IPS DF 19.7 (cell line): ENCODE measurements around the gene ALPI.
"Not testable (repeated sequence)": the region's sequence is repeated elsewhere in the genome, so short reads cannot be mapped to it uniquely, and the experiment has no call there.

Experiments
- DNase-seq: peaks from one replicate; pipeline ENCODE4 v3.0.0-alpha.2; 2013; ENCODE audit warnings: low read depth, low spot score

Gene ALPI

GRCh38 chr2:232420463-232421188 lies 35.3 kb upstream of the ALPI start:
- no peak for DNase-seq

DNA sequence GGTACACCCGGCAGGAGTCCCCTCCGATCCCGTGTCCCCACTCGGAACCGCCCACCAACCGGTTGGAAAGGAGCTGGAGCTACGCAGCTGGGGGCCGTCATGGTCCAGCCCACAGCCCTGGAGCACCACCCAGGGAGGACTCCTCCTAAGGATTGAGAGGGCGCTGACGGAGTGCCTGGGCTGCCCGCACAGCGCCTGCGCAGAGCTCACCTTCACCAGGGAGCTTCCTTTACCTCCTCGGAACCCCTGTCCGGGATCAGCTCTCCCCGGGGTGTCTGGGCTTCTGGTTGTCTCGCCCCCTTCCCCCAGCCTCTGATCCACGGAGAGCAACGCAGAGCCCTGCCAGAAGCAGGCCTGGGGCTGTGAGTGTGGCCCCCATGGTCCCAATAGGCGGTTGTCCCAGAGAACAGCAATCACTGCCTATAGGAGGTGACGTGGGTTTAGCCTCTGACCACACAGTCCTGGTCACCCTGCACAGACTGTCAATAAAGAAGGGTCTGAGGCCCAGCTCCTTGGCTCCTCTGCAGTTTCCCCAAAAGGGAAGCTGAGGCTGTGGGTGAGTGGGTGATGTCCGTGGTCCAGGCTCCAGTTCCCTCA lies 34.7 kb upstream of the ALPI start:
- no peak for DNase-seq

DNA sequence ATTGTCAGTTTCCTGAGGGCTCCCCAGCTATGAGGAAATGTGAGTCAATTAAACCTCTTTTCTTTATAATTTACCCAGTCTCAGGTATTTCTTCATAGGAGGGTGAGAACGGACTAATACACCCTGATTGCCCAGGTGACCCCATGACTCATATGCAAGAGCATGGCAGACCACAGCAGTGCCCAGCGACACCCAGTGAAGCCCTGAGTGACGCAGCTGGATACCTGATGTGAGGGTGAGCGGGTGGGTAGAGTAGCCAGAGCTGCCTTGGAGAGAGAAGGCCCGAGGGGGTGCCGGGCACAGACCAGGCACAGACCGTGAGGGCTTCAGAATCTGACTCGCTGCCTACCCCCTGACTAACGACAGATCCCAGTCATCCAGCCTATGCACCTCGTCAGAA lies 33.9 kb upstream of the ALPI start:
- no peak for DNase-seq

DNA sequence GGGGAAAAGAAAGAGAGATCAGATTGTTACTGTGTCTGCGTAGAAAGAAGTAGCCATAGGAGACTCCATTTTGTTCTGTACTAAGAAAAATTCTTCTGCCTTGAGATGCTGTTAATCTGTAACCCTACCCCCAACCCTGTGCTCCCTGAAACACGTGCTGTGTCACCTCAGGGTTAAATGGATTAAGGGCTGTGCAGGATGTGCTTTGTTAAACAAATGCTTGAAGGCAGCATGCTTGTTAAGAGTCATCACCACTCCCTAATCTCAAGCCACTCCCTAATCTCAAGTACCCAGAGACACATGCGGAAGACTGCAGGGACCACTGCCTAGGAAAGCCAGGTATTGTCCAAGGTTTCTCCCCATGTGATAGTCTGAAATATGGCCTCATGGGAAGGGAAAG lies 33.0 kb upstream of the ALPI start:
- peak; percentile 63 for DNase-seq

GRCh38 chr2:232423407-232423806 lies 32.5 kb upstream of the ALPI start:
- DNase-seq, result not testable (repeated sequence)

- no peak for DNase-seq
These were observed 24.0 kb upstream of the ALPI start for GRCh38 chr2:232431705-232432590.

- DNase-seq, result no peak
These were observed 23.3 kb upstream of the ALPI start for GRCh38 chr2:232432598-232433184.

DNA sequence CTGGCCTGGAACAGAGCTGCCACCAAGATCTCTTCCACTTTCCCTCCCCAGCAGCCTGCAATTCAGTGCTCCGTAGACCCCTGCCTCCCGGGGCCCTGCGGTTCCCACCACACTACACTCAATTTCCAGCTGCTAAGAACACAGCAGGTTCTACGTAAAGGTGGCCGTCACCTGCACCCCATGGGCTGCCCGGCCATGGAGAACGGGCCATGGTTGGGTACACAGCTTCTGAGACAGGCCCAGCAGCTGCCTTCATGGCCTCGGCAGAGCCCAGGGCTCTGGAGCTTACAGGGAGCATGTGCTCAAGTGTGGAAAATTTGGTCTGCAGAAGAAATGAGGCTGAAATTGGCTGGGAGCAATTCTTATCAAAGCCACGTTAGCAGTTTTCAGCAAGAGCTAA lies 22.3 kb upstream of the ALPI start:
- not testable (repeated sequence) for DNase-seq

DNA sequence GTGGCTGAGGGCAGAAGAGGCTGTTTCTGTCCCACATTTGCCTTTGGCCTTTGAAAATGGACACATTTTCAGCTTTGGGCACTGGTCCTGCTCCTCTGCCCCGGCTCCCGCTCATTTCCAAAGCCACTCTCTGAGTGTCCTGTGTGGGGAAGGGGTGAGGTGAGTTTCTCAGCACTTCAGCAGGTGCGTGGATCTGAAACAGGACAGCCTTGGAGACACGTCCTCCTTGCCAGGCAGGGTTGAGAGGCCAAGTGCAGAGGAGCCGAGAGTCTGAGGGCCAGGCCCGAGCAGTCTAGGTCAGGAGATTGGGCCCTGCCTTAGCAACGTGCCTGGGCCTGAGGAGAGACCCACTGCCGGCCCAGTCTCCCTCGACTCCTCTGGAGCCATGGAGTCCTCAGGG lies 21.9 kb upstream of the ALPI start:
- DNase-seq, result no peak

- DNase-seq, result no peak
These were observed 21.2 kb upstream of the ALPI start for GRCh38 chr2:232434563-232435374.

GRCh38 chr2:232435375-232435648 lies 20.6 kb upstream of the ALPI start:
- DNase-seq, result no peak

DNA sequence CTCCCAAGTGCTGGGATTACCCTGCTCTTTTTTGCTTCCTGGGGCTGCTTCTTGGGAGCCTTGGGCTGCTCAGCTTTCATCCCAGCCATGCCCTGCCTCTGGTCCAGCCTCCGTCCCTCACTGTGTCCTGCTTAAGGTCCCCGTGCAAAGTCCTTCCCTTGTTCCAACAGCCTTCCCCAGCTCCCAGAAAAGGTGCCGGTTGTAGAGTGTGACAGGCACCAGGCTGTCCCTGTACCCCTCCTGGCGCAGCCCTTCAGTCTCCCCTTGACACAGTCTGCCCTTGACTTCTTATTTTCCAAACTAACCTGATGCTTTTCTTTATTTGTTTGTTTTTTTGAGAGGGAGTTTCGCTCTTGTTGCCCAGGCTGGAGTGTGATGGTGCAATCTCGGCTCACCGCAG lies 20.1 kb upstream of the ALPI start:
- no peak for DNase-seq

- DNase-seq, result no peak
These were observed 19.4 kb upstream of the ALPI start for GRCh38 chr2:232436381-232437194.

DNA sequence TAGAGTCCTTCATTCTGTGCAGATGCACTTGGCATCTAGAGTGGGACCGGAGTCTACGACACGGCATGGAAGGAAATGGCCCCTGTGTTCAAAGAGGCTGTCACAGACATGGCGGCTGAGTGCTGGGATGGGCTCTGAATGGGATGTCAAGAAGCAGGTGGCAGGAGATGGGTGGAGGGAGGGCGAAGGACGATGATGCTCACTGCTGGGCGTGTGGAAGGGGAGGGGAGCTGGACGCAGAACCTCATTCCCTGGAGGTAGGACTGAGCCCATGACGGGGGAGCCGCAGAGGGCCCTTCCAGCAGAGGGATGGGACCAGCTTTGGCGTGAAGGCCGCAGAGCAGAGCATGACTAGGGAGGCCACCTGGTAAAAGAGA lies 18.8 kb upstream of the ALPI start:
- no peak for DNase-seq

DNA sequence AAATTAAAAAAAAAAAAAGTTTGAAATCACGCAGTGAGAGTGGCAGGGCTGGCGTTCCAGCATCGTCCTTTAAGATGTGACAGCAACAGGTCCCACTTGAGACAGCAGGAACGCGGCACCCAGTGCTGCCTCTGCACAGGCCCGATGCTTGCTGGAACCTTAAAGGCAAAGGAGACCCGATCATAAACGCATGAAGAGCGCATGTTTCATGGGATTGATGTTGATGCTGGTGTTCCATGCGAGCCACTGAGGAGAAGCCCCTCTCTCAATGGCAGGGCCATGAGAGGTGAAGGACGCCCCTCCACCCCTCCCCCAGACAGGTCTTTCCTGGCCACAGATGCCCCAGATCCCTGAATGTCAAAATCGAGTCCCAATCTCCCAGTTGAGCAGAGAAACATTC lies 17.9 kb upstream of the ALPI start:
- DNase-seq, result no peak

- DNase-seq, result no peak
These were observed 16.8 kb upstream of the ALPI start for GRCh38 chr2:232438951-232439757.

DNA sequence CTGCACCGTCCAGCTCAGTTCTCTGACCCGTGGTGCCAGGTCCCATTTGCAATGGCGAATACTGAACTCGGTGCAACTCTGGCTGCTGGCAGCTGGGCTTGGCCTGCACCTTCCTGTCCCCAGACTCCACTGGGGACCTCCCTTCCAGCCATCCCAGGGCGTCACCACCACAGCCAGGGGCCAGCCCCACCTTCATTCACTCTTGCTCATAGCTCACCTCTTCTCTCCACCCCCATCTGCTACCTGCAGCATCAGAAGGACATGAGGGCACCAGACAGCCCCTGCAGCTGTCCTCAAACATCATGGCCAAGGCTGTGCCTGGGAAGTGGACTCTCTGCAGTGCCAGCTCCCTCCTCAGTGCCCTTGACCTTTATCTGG lies 16.2 kb upstream of the ALPI start:
- no peak for DNase-seq

DNA sequence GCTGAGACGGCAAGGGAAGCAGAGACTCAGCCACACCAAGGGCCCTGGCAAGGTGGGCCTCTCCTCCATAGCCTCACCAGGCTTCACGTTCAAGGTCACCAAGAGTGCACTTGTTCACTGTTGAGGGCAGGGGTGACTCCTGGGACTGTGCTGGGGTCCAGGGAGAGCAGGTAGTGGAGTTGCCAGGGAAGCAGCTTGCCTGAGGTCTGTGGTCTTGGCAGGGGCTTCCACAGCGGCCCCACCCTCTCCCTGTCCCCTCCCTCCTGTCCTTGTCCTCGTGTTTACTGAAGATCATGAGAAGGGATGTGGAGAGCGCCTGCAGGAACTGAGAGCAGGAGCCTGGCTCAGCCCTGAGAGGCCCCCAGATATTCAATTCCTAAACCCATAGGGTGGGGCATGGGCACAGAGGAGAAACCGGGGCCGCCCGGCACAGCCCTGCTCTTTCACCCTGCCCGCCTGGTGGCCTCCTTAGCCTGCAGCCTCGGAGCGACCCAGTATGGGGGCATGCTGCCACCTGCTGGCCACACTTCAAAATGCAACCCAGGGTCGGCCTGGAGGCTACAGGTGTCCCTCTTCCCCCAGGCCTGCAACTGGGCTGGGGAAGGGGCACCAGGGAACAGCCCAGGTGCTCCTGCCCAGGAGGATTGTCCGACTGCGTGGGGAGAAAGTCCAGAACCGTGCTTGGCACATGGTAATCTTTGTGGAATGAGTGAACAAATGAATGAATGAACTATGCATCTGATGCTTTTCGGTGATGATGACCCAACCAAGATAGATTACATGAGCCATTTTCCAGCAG lies 15.5 kb upstream of the ALPI start:
- DNase-seq, result not testable (repeated sequence)

- no peak for DNase-seq
These were observed 14.8 kb upstream of the ALPI start for GRCh38 chr2:232441147-232441651.
